ENCODE measurements around the gene LAMB4. TPM values are rescaled to one million over a fixed set of nuclear protein-coding genes. Genes with fewer than 3 reads are reported as not detected.

Gene LAMB4
- total RNA-seq, 5 donors from 2014 or later (not counting 1 experiment from before 2014, with no cell fraction given) = 0.18 TPM; not detected in 4

DNA sequence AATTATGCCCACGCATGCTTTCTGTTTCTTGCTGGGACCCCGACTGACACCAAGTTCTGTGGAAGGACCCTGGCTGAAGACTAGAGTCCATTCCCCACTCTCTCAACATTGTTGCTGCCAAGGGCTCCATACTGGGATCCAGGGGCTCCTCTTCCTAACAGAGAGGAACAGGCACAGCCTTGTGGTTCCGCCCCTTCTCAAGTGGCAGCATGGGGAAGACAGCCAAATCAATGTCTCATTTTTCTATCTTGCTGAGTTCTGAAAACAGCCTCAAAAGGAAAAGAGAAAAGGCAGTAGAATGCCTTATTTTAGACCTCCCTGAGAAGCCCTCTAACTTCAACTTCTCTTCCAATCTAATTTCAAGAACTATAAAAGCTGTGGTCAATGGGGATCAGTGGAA lies 103.5 kb downstream of the LAMB4 start:
- Mint-ChIP-seq H3K36me3 (no peaks in the 10 kb centered on the region), H3K4me3 (no peak overlapping the region), H3K27me3 (peaks cover 0 to 4% of the 10 kb centered on the region in 2 donors), H3K9me3 (no peaks in the 10 kb centered on the region), H3K4me1 (no peaks in the 10 kb centered on the region), H3K27ac (no peak overlapping the region)
- no peaks in the 10 kb centered on the region for H3K36me3 ChIP-seq (ENCODE audit: control insufficient read depth in 2 of 2, extremely low read depth in 1 of 2, insufficient read depth in 1 of 2, low read length in 1 of 2)
- ATAC-seq (replicated peaks in 1 of 4) (no peak), DNase-seq (no peak)
- POLR2A ChIA-PET = no interaction called here
- H3K4me3 ChIP-seq (ENCODE audit: control insufficient read depth in 1 of 2, extremely low read depth in 1 of 2, low read length in 1 of 2) = no peak overlapping the region
- no peaks in the 10 kb centered on the region for H3K9me3 ChIP-seq
- CTCF ChIA-PET = no interaction called here
- no peak overlapping the region for H3K27ac ChIP-seq (ENCODE audit: low read length)
- H3K27me3 ChIP-seq (replicated peaks in 1 of 2; ENCODE audit: control insufficient read depth in 2 of 2, extremely low read depth in 1 of 2, insufficient read depth in 2 of 2, low read length in 1 of 2) = peaks cover 0 to 4% of the 10 kb centered on the region in 2 experiments
- WGBS (ENCODE audit: insufficient coverage) = 94% methylated on average over 2 of the region's 3 CpGs
- H3K4me1 ChIP-seq (ENCODE audit: control insufficient read depth in 1 of 2, extremely low read depth in 1 of 2, insufficient read depth in 2 of 2, low read length in 2 of 2) = no peaks in the 10 kb centered on the region

DNA sequence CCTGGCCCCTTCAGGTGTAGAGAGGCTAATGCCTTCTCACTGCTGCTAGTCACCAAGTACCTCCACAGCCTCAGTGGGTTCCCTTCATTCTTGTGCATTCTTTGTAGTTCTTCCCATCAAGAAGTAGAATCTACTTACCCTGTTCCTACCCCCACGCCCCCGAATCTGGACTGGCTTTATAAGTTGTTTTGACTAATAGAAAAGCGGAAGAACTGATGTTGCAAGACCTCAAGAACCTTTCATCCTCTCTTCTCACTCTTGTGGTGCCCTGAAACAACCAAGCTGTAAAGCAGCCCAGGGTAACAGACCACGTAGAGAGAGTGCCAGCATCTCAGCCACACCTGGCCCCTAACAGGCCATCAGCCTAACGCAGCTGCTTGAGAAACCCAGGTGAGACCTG lies 104.0 kb downstream of the LAMB4 start:
- Mint-ChIP-seq H3K36me3 (no peaks in the 10 kb centered on the region), H3K27ac (no peak overlapping the region), H3K27me3 (peaks cover 0 to 6% of the 10 kb centered on the region in 2 donors), H3K4me1 (no peaks in the 10 kb centered on the region), H3K9me3 (no peaks in the 10 kb centered on the region), H3K4me3 (no peak overlapping the region)
- ChIA-PET CTCF (no interaction called here), POLR2A (no interaction called here)
- Histone ChIP-seq H3K27ac (ENCODE audit: low read length) (no peak overlapping the region), H3K9me3 (no peaks in the 10 kb centered on the region), H3K27me3 (replicated peaks in 1 of 2; ENCODE audit: control insufficient read depth in 2 of 2, extremely low read depth in 1 of 2, insufficient read depth in 2 of 2, low read length in 1 of 2) (peaks cover 0 to 4% of the 10 kb centered on the region in 2 experiments), H3K4me1 (ENCODE audit: control insufficient read depth in 1 of 2, extremely low read depth in 1 of 2, insufficient read depth in 2 of 2, low read length in 2 of 2) (no peaks in the 10 kb centered on the region), H3K4me3 (ENCODE audit: control insufficient read depth in 1 of 2, extremely low read depth in 1 of 2, low read length in 1 of 2) (no peak overlapping the region), H3K36me3 (ENCODE audit: control insufficient read depth in 2 of 2, extremely low read depth in 1 of 2, insufficient read depth in 1 of 2, low read length in 1 of 2) (no peaks in the 10 kb centered on the region)
- DNase-seq (no peak), ATAC-seq (replicated peaks in 1 of 4) (no peak)
- 68% methylated on average over 3 of the region's 5 CpGs for WGBS (ENCODE audit: insufficient coverage)

- 94% methylated on average over 3 of the region's 6 CpGs for WGBS (ENCODE audit: insufficient coverage)
- DNase-seq (no peak), ATAC-seq (replicated peaks in 1 of 4) (no peak)
- H3K27me3 Mint-ChIP-seq = peaks cover 9 to 11% of the 10 kb centered on the region in 2 donors
- no peak overlapping the region for H3K4me3 Mint-ChIP-seq
- peaks cover 0 to 8% of the 10 kb centered on the region in 2 experiments for H3K27me3 ChIP-seq (replicated peaks in 1 of 2; ENCODE audit: control insufficient read depth in 2 of 2, extremely low read depth in 1 of 2, insufficient read depth in 2 of 2, low read length in 1 of 2)
- no peaks in the 10 kb centered on the region for H3K36me3 ChIP-seq (ENCODE audit: control insufficient read depth in 2 of 2, extremely low read depth in 1 of 2, insufficient read depth in 1 of 2, low read length in 1 of 2)
- no peaks in the 10 kb centered on the region for H3K9me3 ChIP-seq
- no peak overlapping the region for H3K27ac ChIP-seq (ENCODE audit: low read length)
- CTCF ChIA-PET = no interaction called here
- H3K4me1 Mint-ChIP-seq = no peaks in the 10 kb centered on the region
- POLR2A ChIA-PET = no interaction called here
- H3K4me1 ChIP-seq (ENCODE audit: control insufficient read depth in 1 of 2, extremely low read depth in 1 of 2, insufficient read depth in 2 of 2, low read length in 2 of 2) = no peaks in the 10 kb centered on the region
- no peak overlapping the region for H3K4me3 ChIP-seq (ENCODE audit: control insufficient read depth in 1 of 2, extremely low read depth in 1 of 2, low read length in 1 of 2)
- H3K9me3 Mint-ChIP-seq = no peaks in the 10 kb centered on the region
- H3K36me3 Mint-ChIP-seq = no peaks in the 10 kb centered on the region
- no peak overlapping the region for H3K27ac Mint-ChIP-seq
Observed at GRCh38 chr7:108024538-108024937, 105.6 kb downstream of the LAMB4 start.

- WGBS (ENCODE audit: insufficient coverage) = no CpG with 5 or more reads among the region's 2 CpGs
- CTCF ChIA-PET = no interaction called here
- H3K36me3 Mint-ChIP-seq = no peaks in the 10 kb centered on the region
- Histone ChIP-seq H3K4me3 (ENCODE audit: control insufficient read depth in 1 of 2, extremely low read depth in 1 of 2, low read length in 1 of 2) (no peak overlapping the region), H3K36me3 (ENCODE audit: control insufficient read depth in 2 of 2, extremely low read depth in 1 of 2, insufficient read depth in 1 of 2, low read length in 1 of 2) (no peaks in the 10 kb centered on the region), H3K27ac (ENCODE audit: low read length) (no peak overlapping the region), H3K27me3 (replicated peaks in 1 of 2; ENCODE audit: control insufficient read depth in 2 of 2, extremely low read depth in 1 of 2, insufficient read depth in 2 of 2, low read length in 1 of 2) (peaks cover 0 to 16% of the 10 kb centered on the region in 2 experiments), H3K4me1 (ENCODE audit: control insufficient read depth in 1 of 2, extremely low read depth in 1 of 2, insufficient read depth in 2 of 2, low read length in 2 of 2) (no peaks in the 10 kb centered on the region), H3K9me3 (no peaks in the 10 kb centered on the region)
- no peaks in the 10 kb centered on the region for H3K9me3 Mint-ChIP-seq
- no peak overlapping the region for H3K27ac Mint-ChIP-seq
- peaks cover 0 to 2% (median 0%) of the 10 kb centered on the region in 3 donors for H3K4me1 Mint-ChIP-seq
- POLR2A ChIA-PET = no interaction called here
- ATAC-seq (replicated peaks in 1 of 4) (no peak), DNase-seq (no peak)
- H3K27me3 Mint-ChIP-seq = peaks cover 9 to 20% of the 10 kb centered on the region in 2 donors
- no peak overlapping the region for H3K4me3 Mint-ChIP-seq
Observed at GRCh38 chr7:108020585-108020984, 109.6 kb downstream of the LAMB4 start.

GRCh38 chr7:108018668-108019067 lies 111.5 kb downstream of the LAMB4 start:
- ChIA-PET CTCF (no interaction called here), POLR2A (no interaction called here)
- peaks cover 0 to 2% (median 0%) of the 10 kb centered on the region in 3 donors for H3K4me1 Mint-ChIP-seq
- H3K36me3 Mint-ChIP-seq = no peaks in the 10 kb centered on the region
- Histone ChIP-seq H3K27ac (ENCODE audit: low read length) (no peak overlapping the region), H3K36me3 (ENCODE audit: control insufficient read depth in 2 of 2, extremely low read depth in 1 of 2, insufficient read depth in 1 of 2, low read length in 1 of 2) (no peaks in the 10 kb centered on the region), H3K4me1 (ENCODE audit: control insufficient read depth in 1 of 2, extremely low read depth in 1 of 2, insufficient read depth in 2 of 2, low read length in 2 of 2) (no peaks in the 10 kb centered on the region), H3K27me3 (replicated peaks in 1 of 2; ENCODE audit: control insufficient read depth in 2 of 2, extremely low read depth in 1 of 2, insufficient read depth in 2 of 2, low read length in 1 of 2) (peaks cover 0 to 16% of the 10 kb centered on the region in 2 experiments), H3K9me3 (no peaks in the 10 kb centered on the region), H3K4me3 (ENCODE audit: control insufficient read depth in 1 of 2, extremely low read depth in 1 of 2, low read length in 1 of 2) (no peak overlapping the region)
- H3K9me3 Mint-ChIP-seq = no peaks in the 10 kb centered on the region
- H3K4me3 Mint-ChIP-seq = no peak overlapping the region
- ATAC-seq (replicated peaks in 1 of 4) (no peak), DNase-seq (no peak)
- no CpG with 5 or more reads among the region's 4 CpGs for WGBS (ENCODE audit: insufficient coverage)
- H3K27me3 Mint-ChIP-seq = peaks cover 9 to 20% of the 10 kb centered on the region in 2 donors
- H3K27ac Mint-ChIP-seq = no peak overlapping the region

- CTCF ChIA-PET = no interaction called here
- H3K27me3 Mint-ChIP-seq = peaks cover 11 to 22% of the 10 kb centered on the region in 2 donors
- no peaks in the 10 kb centered on the region for H3K36me3 ChIP-seq (ENCODE audit: control insufficient read depth in 2 of 2, extremely low read depth in 1 of 2, insufficient read depth in 1 of 2, low read length in 1 of 2)
- H3K9me3 ChIP-seq = no peaks in the 10 kb centered on the region
- H3K36me3 Mint-ChIP-seq = no peaks in the 10 kb centered on the region
- H3K27me3 ChIP-seq (replicated peaks in 1 of 2; ENCODE audit: control insufficient read depth in 2 of 2, extremely low read depth in 1 of 2, insufficient read depth in 2 of 2, low read length in 1 of 2) = peaks cover 0 to 14% of the 10 kb centered on the region in 2 experiments
- no peak for ATAC-seq (replicated peaks in 1 of 4)
- no peaks in the 10 kb centered on the region for H3K4me1 ChIP-seq (ENCODE audit: control insufficient read depth in 1 of 2, extremely low read depth in 1 of 2, insufficient read depth in 2 of 2, low read length in 2 of 2)
- no peak overlapping the region for H3K27ac Mint-ChIP-seq
- H3K4me3 Mint-ChIP-seq = no peak overlapping the region
- POLR2A ChIA-PET = no interaction called here
- H3K4me1 Mint-ChIP-seq = peaks cover 0 to 2% (median 0%) of the 10 kb centered on the region in 3 donors
- no peak overlapping the region for H3K4me3 ChIP-seq (ENCODE audit: control insufficient read depth in 1 of 2, extremely low read depth in 1 of 2, low read length in 1 of 2)
- no peak overlapping the region for H3K27ac ChIP-seq (ENCODE audit: low read length)
- DNase-seq = no peak
- no peaks in the 10 kb centered on the region for H3K9me3 Mint-ChIP-seq
- 88% methylated on average over 3 of the region's 4 CpGs for WGBS (ENCODE audit: insufficient coverage)
Observed at GRCh38 chr7:108017776-108018151, 112.4 kb downstream of the LAMB4 start.

Measured in T-cell (primary cell).